Heart left ventricle (tissue), 16 donors: Measurements from ENCODE around the gene FKBP2. TPM values are rescaled to one million over a fixed set of nuclear protein-coding genes. Genes with fewer than 3 reads are reported as not detected.
A peak's percentile ranks its signal among the peaks of the same experiment; 100 is the strongest.

Source experiments
- ATAC-seq, 4 donors: fragments of 200-7000 bp; cut with Tn5 transposase; one replicate each; pipeline ENCODE4 v1.9.1; 2020 to 2022; ENCODE audit warnings: moderate library complexity in 4 of 4, mild to moderate bottlenecking in 3 of 4, moderate number of reproducible peaks in 1 of 4
- DNase-seq, 5 donors: peaks; one replicate each; pipeline ENCODE4 v3.0.0-alpha.2; 2020
- H3K27ac ChIP-seq, 12 donors: fragments of 200-600 bp; sonication (generic) in 4 of 12; one replicate each; pipeline versions ENCODE4 v1.5.0 to v1.8.0; 2016 to 2022; ENCODE audit warnings: mild to moderate bottlenecking in 2 of 12
- H3K27me3 ChIP-seq, 9 donors: fragments of 200-600 bp; sonication (generic) in 2 of 9; one replicate each; pipeline versions ENCODE4 v1.5.1 to v1.8.0; 2016 to 2022; ENCODE audit warnings: mild to moderate bottlenecking in 3 of 9
- H3K36me3 ChIP-seq, 9 donors: fragments of 200-600 bp; sonication (generic) in 2 of 9; one replicate each; pipeline versions ENCODE4 v1.5.0 to v1.8.0; 2018 to 2022; ENCODE audit warnings: mild to moderate bottlenecking in 2 of 9
- H3K4me1 ChIP-seq, 12 donors: fragments of 200-600 bp; sonication (generic) in 4 of 12; one replicate each; pipeline versions ENCODE4 v1.5.0 to v1.8.0; 2016 to 2022; ENCODE audit warnings: mild to moderate bottlenecking in 3 of 12
- H3K4me3 ChIP-seq, 12 donors: fragments of 200-600 bp; sonication (generic) in 4 of 12; one replicate each; pipeline versions ENCODE4 v1.5.0 to v1.8.0; 2017 to 2022; ENCODE audit warnings: mild to moderate bottlenecking in 9 of 12, moderate library complexity in 4 of 12
- H3K9me3 ChIP-seq, 12 donors: fragments of 200-600 bp; sonication (generic) in 4 of 12; one replicate each; pipeline versions ENCODE4 v1.5.0 to v1.8.0; 2016 to 2022; ENCODE audit warnings: mild to moderate bottlenecking in 1 of 12
- CTCF ChIP-seq, 12 donors: fragments of 200-600 bp; sonication (generic) in 4 of 12; IDR thresholded peaks; one replicate each; pipeline versions ENCODE4 v1.5.0 to v1.8.0; 2018 to 2022; ENCODE audit warnings: antibody characterized with exemption in 12 of 12, mild to moderate bottlenecking in 5 of 12
- POLR2A ChIP-seq, 2 donors: fragments of 450-650 bp; IDR thresholded peaks; one replicate each; pipeline ENCODE4 v1.6.1; 2017; ENCODE audit warnings: antibody characterized with exemption in 2 of 2, mild to moderate bottlenecking in 2 of 2, moderate library complexity in 2 of 2
- WGBS, 4 donors: extraction: QIAGEN DNeasy Blood & Tissue Kit in 2 of 4; methylation state at CpG; one replicate each; pipeline versions ENCODE4 v1.1.5 to v1.1.7; 2013 to 2018; 5-methylcytosine and 5-hydroxymethylcytosine counted together
- intact Hi-C, 10 donors: fragments of 100-400 bp; cut with DNase I; formaldehyde crosslinking; loops; one replicate each; pipeline versions ENCODE4 v1.11.1 to v1.14.2; 2022
- polyA plus RNA-seq, 2 donors: library from polyadenylated mRNA; stranded (reverse); fragments of 200-250 nt; gene quantifications; one replicate each; pipeline ENCODE4 v1.2.3, GENCODE V29; 2013
- total RNA-seq, 9 donors: library from RNA; depleted of rRNA in 2 of 9; stranded (reverse); fragments of >200 nt in 2 of 9; fragmentation: NEBNext Ultra II Directional in 3 of 9; extraction: Animal tissue kit (Norgen Biotek cat#: 25700) in 3 of 9; gene quantifications; one replicate each; pipeline versions ENCODE4 v1.1.0 to v1.2.4, GENCODE V29; 2016 to 2023
- donor health status: ischemic (EF 13 %, LVEDD 7.1; RV severe dilation, severe dysfunction).
- donor health status: healthy with polysubstance abuse.
- donor health status: DM: no; HTN: yes; CAD: no.
- donor health status: DM: no; HTN: no; CAD: no.
- donor health status: ischemic (EF 25% LVEDD 6.9; RV normal size, moderate dysfunction).
- donor health status: ischemic (EF 25% LVEDD 5.7; RV mildly dilated, moderate dysfunction).
- donor health status: healthy.
- donor health status: DM: yes; HTN: yes; CAD: no.
- donor health status: ischemic (EF 35%, LVEDD 5.7; RV mildly dilated, moderate dysfunction).
- donor health status: nonischemic (EF 11% LVEDD 7.7; RV severe dilation, severe dysfunction).
- donor health status: DM: yes; HTN: yes; CAD: no.
- donor health status: PGD.
- donor health status: ischemic (EF 29% LVEDD 5.4; RV normal size, mild dysfunction).
- donor health status: nonischemic (EF 23%, LVEDD 6.1; RV moderate dilation, normal function).

Gene FKBP2
- total and polyA plus RNA-seq, 11 donors = 35.0 to 250 (median 52.9) TPM

- Histone ChIP-seq H3K27ac (no peak overlapping the region), H3K4me1 (no peaks in the 10 kb centered on the region), H3K36me3 (peaks cover 2 to 100% (median 99%) of the 10 kb centered on the region in 9 donors), H3K9me3 (no peaks in the 10 kb centered on the region), H3K4me3 (no peak overlapping the region), H3K27me3 (no peaks in the 10 kb centered on the region)
- WGBS, 4 donors = 96 to 100% (median 97%) methylated on average over 2 of the region's 2 CpGs
- ATAC-seq (no peak), DNase-seq (no peak)
- intact Hi-C loops = no loop called here
- no peak for TF ChIP-seq POLR2A (IDR thresholded peaks at IDR 0.05)
- no peak for TF ChIP-seq CTCF (IDR thresholded peaks at IDR 0.05)
These were observed 42.4 kb upstream of the FKBP2 start for GRCh38 chr11:64198511-64198910.

- DNase-seq (peak in 1 of 5 donors; percentile 1), ATAC-seq (no peak)
- no peaks in the 10 kb centered on the region for H3K9me3 ChIP-seq
- WGBS, 4 donors = 59 to 80% (median 71%) methylated on average over 3 of the region's 3 CpGs
- peaks cover 0 to 28% (median 14%) of the 10 kb centered on the region in 12 donors for H3K4me1 ChIP-seq
- H3K27ac ChIP-seq = no peak overlapping the region
- no peak overlapping the region for H3K4me3 ChIP-seq
- no peaks in the 10 kb centered on the region for H3K27me3 ChIP-seq
- TF ChIP-seq POLR2A (IDR thresholded peaks at IDR 0.05) = no peak
- TF ChIP-seq CTCF (IDR thresholded peaks at IDR 0.05) = no peak
- intact Hi-C loops = loop anchor here in 6 of 10 donors (5.0 kb wide), 2 partner anchors 101 to 156 kb away; partner anchors contain the start of genes CATSPERZ (in 5 of the 6) and RPS6KA4 (in 1 of the 6)
- peaks cover 0 to 88% (median 81%) of the 10 kb centered on the region in 9 donors for H3K36me3 ChIP-seq
These were observed 39.4 kb upstream of the FKBP2 start for GRCh38 chr11:64201543-64201942.

- ATAC-seq (no peak), DNase-seq (peak in 2 of 5 donors; percentile 18 to 24)
- TF ChIP-seq POLR2A (IDR thresholded peaks at IDR 0.05) (no peak), CTCF (IDR thresholded peaks at IDR 0.05) (no peak)
- Histone ChIP-seq H3K36me3 (peaks cover 0 to 73% (median 67%) of the 10 kb centered on the region in 9 donors), H3K9me3 (no peaks in the 10 kb centered on the region), H3K27ac (no peak overlapping the region), H3K4me3 (no peak overlapping the region), H3K4me1 (peaks cover 0 to 33% (median 23%) of the 10 kb centered on the region in 12 donors), H3K27me3 (no peaks in the 10 kb centered on the region)
- intact Hi-C loops = loop anchor here in 6 of 10 donors (5.0 kb wide), 2 partner anchors 99 to 154 kb away; partner anchors contain the start of genes CATSPERZ (in 5 of the 6) and RPS6KA4 (in 1 of the 6)
- 87 to 96% (median 94%) methylated on average over 9 of the region's 9 CpGs for WGBS, 4 donors
These were observed 37.9 kb upstream of the FKBP2 start for GRCh38 chr11:64202992-64203391.

- intact Hi-C loops = loop anchor here (1.0 to 5.0 kb wide), 7 partner anchors 96 to 154 kb away; partner anchors contain the start of genes CATSPERZ (in 6 of the 10), ESRRA (in 1 of the 10) and RPS6KA4 (in 1 of the 10)
- Histone ChIP-seq H3K9me3 (no peaks in the 10 kb centered on the region), H3K36me3 (peaks cover 0 to 69% (median 61%) of the 10 kb centered on the region in 9 donors), H3K27ac (no peak overlapping the region), H3K4me3 (no peak overlapping the region), H3K27me3 (no peaks in the 10 kb centered on the region), H3K4me1 (peaks cover 0 to 39% (median 25%) of the 10 kb centered on the region in 12 donors)
- peak in 2 of 5 donors; percentile 26 to 44 for DNase-seq
- ATAC-seq = no peak
- 92 to 93% (median 93%) methylated on average over 27 of the region's 27 CpGs for WGBS, 4 donors
- no peak for TF ChIP-seq POLR2A (IDR thresholded peaks at IDR 0.05)
- TF ChIP-seq CTCF (IDR thresholded peaks at IDR 0.05) = no peak
These were observed 37.3 kb upstream of the FKBP2 start for GRCh38 chr11:64203421-64204079.
